ENCODE results near the gene C1QL4. TPM values are rescaled to one million over a fixed set of nuclear protein-coding genes. Genes with fewer than 3 reads are reported as not detected.

Gene C1QL4
- total and polyA plus RNA-seq, 9 of the 15 experiments (the other 6 are each of a cell fraction or from before 2014, with no cell fraction given) = 0.08 to 2.1 (median 0.31) TPM

DNA sequence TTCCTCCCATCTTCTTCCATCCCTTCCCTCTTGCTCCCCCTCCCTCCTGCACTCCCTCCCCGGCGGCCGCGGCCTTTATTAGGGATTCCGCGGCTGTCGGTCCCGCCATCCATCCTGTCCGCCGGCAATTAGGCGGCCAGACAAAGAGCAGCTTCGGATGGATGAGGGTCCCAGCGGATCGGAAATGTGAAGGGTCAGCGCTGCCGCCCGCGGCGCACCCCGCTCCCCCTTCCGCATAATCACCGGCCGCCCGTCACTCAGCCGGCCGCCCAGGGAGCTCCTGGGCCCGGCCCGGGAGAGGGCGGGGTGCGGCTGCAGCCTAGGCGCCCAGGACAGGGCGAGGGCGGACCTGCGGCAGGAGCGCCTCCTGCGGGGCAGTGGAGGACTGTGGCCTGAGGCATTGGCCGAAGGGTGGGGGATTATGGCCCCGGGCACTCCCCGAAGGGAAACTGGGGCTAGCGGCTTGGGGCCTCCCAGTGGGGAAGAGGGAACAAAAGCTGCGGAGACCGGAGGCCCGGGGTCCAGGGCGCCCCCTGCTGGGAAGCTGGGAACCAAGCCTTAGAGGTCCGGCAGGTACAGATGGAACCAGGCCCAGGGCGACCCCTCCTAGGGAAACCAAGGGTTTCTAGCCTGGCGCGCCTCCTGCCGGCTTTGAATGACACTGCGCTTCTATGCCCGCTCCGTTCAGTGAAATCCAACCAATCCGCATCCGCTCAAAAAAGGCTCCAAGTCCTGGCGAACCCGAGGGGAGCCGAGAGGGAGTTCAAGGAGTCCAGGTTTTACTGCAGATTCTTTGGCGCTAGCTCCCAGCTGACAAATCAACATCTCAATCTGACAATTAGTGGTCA, 5.3 kb upstream of the C1QL4 start (continued):
- TF ChIP-seq, protein P1, sequence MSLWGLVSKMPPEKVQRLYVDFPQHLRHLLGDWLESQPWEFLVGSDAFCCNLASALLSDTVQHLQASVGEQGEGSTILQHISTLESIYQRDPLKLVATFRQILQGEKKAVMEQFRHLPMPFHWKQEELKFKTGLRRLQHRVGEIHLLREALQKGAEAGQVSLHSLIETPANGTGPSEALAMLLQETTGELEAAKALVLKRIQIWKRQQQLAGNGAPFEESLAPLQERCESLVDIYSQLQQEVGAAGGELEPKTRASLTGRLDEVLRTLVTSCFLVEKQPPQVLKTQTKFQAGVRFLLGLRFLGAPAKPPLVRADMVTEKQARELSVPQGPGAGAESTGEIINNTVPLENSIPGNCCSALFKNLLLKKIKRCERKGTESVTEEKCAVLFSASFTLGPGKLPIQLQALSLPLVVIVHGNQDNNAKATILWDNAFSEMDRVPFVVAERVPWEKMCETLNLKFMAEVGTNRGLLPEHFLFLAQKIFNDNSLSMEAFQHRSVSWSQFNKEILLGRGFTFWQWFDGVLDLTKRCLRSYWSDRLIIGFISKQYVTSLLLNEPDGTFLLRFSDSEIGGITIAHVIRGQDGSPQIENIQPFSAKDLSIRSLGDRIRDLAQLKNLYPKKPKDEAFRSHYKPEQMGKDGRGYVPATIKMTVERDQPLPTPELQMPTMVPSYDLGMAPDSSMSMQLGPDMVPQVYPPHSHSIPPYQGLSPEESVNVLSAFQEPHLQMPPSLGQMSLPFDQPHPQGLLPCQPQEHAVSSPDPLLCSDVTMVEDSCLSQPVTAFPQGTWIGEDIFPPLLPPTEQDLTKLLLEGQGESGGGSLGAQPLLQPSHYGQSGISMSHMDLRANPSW (CRISPR knock-in tag; IDR thresholded peaks at IDR 0.05) = no peak; the same call in 1 of the 2 replicates
- TF ChIP-seq MCM5 (IDR thresholded peaks at IDR 0.05; ENCODE audit: low read depth) = no peak
- no peak for TF ChIP-seq MEF2A (IDR thresholded peaks at IDR 0.05; ENCODE audit: control insufficient read depth, low read depth, low read length)
- no peak for TF ChIP-seq TCF7L2 (IDR thresholded peaks at IDR 0.05; ENCODE audit: low read depth, low read length)
- TF ChIP-seq, protein P2, sequence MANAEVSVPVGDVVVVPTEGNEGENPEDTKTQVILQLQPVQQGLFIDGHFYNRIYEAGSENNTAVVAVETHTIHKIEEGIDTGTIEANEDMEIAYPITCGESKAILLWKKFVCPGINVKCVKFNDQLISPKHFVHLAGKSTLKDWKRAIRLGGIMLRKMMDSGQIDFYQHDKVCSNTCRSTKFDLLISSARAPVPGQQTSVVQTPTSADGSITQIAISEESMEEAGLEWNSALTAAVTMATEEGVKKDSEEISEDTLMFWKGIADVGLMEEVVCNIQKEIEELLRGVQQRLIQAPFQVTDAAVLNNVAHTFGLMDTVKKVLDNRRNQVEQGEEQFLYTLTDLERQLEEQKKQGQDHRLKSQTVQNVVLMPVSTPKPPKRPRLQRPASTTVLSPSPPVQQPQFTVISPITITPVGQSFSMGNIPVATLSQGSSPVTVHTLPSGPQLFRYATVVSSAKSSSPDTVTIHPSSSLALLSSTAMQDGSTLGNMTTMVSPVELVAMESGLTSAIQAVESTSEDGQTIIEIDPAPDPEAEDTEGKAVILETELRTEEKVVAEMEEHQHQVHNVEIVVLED (CRISPR knock-in tag; IDR thresholded peaks at IDR 0.05) = no peak
- no peak for TF ChIP-seq RFX1 (IDR thresholded peaks at IDR 0.05)
- peak; percentile 65; the same call in 1 of the 2 replicates for TF ChIP-seq STAG1 (CRISPR knock-in tag; IDR thresholded peaks at IDR 0.05; ENCODE audit: borderline replicate concordance)
- no peak for TF ChIP-seq FOXA1 (IDR thresholded peaks at IDR 0.05; ENCODE audit: borderline replicate concordance)
- TF ChIP-seq ZNF3 (CRISPR knock-in tag; IDR thresholded peaks at IDR 0.05) = no peak
- TF ChIP-seq NCOR1 (IDR thresholded peaks at IDR 0.05) = no peak; the same call in 1 of the 2 replicates
- TF ChIP-seq, protein P3, sequence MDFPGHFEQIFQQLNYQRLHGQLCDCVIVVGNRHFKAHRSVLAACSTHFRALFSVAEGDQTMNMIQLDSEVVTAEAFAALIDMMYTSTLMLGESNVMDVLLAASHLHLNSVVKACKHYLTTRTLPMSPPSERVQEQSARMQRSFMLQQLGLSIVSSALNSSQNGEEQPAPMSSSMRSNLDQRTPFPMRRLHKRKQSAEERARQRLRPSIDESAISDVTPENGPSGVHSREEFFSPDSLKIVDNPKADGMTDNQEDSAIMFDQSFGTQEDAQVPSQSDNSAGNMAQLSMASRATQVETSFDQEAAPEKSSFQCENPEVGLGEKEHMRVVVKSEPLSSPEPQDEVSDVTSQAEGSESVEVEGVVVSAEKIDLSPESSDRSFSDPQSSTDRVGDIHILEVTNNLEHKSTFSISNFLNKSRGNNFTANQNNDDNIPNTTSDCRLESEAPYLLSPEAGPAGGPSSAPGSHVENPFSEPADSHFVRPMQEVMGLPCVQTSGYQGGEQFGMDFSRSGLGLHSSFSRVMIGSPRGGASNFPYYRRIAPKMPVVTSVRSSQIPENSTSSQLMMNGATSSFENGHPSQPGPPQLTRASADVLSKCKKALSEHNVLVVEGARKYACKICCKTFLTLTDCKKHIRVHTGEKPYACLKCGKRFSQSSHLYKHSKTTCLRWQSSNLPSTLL (IDR thresholded peaks at IDR 0.05) = no peak
- no peak for TF ChIP-seq NR1H2 (CRISPR knock-in tag; IDR thresholded peaks at IDR 0.05)
- TF ChIP-seq ERF (CRISPR knock-in tag; IDR thresholded peaks at IDR 0.05) = no peak
- TF ChIP-seq NFIX (CRISPR knock-in tag; IDR thresholded peaks at IDR 0.05; ENCODE audit: low read depth) = no peak
- TF ChIP-seq GABPA (tag; conservative IDR thresholded peaks at IDR 0.05; ENCODE audit: low read depth) = no peak
- TF ChIP-seq, protein P4, sequence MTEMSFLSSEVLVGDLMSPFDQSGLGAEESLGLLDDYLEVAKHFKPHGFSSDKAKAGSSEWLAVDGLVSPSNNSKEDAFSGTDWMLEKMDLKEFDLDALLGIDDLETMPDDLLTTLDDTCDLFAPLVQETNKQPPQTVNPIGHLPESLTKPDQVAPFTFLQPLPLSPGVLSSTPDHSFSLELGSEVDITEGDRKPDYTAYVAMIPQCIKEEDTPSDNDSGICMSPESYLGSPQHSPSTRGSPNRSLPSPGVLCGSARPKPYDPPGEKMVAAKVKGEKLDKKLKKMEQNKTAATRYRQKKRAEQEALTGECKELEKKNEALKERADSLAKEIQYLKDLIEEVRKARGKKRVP (CRISPR knock-in tag; IDR thresholded peaks at IDR 0.05) = 0 out of 2 replicates have a peak, but pooled peaks have one; percentile 30
- TF ChIP-seq, protein P5, sequence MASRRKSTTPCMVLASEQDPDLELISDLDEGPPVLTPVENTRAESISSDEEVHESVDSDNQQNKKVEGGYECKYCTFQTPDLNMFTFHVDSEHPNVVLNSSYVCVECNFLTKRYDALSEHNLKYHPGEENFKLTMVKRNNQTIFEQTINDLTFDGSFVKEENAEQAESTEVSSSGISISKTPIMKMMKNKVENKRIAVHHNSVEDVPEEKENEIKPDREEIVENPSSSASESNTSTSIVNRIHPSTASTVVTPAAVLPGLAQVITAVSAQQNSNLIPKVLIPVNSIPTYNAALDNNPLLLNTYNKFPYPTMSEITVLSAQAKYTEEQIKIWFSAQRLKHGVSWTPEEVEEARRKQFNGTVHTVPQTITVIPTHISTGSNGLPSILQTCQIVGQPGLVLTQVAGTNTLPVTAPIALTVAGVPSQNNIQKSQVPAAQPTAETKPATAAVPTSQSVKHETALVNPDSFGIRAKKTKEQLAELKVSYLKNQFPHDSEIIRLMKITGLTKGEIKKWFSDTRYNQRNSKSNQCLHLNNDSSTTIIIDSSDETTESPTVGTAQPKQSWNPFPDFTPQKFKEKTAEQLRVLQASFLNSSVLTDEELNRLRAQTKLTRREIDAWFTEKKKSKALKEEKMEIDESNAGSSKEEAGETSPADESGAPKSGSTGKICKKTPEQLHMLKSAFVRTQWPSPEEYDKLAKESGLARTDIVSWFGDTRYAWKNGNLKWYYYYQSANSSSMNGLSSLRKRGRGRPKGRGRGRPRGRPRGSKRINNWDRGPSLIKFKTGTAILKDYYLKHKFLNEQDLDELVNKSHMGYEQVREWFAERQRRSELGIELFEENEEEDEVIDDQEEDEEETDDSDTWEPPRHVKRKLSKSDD (conservative IDR thresholded peaks at IDR 0.05; ENCODE audit: low read length) = no peak
- no peak for TF ChIP-seq ZNF561 (CRISPR knock-in tag; conservative IDR thresholded peaks at IDR 0.05)

Measured in K562 (cell line).